PC-9 (cell line): ENCODE results near the gene ZDHHC14. TPM values are rescaled to one million over a fixed set of nuclear protein-coding genes. Genes with fewer than 3 reads are reported as not detected.

Source experiments
- BruUV-seq: library from RNA; stranded (reverse); fragments of 400-500 nt; replicated peaks from 2 replicates; lab custom pipeline; 2021; lab: Mats Ljungman, UMichigan
- CTCF ChIA-PET: fragments of 300-600 bp; sonication (Branson Sonifier 250); formaldehyde crosslinking; loops from one replicate; lab custom pipeline; 2022; ENCODE audit warnings: antibody characterized with exemption; lab: Charles Lee
- POLR2A ChIA-PET: fragments of 300-600 bp; sonication (Branson Sonifier 250); formaldehyde crosslinking; loops from one replicate; lab custom pipeline; 2022; ENCODE audit warnings: antibody characterized with exemption; ENCODE audit not compliant: unreplicated experiment; lab: Charles Lee
- DNase-seq, 2 experiments: peaks; one replicate each; pipeline versions ENCODE4 v3.0.0 to v3.0.0-alpha.2; 2015 to 2022; ENCODE audit warnings: mixed read lengths in 1 of 2
- H2AFZ ChIP-seq: fragments of 200-600 bp; sonication (generic); 2 replicates; pipeline ENCODE4 v1.8.1; 2017; ENCODE audit warnings: antibody characterized with exemption
- H3F3A ChIP-seq: fragments of 200-600 bp; sonication (generic); 2 replicates; pipeline ENCODE4 v1.8.1; 2017; ENCODE audit warnings: antibody characterized with exemption, mild to moderate bottlenecking, low read depth; ENCODE audit not compliant: insufficient read depth
- H3K27ac ChIP-seq: fragments of 200-600 bp; sonication (generic); 2 replicates; pipeline ENCODE4 v1.6.1; 2016; ENCODE audit warnings: mixed run types
- H3K27me3 ChIP-seq: fragments of 200-600 bp; sonication (generic); 2 replicates; pipeline ENCODE4 v1.6.1; 2016; ENCODE audit warnings: low read depth, mixed run types; ENCODE audit not compliant: insufficient read depth
- H3K36me3 ChIP-seq: fragments of 200-600 bp; sonication (generic); 2 replicates; pipeline ENCODE4 v1.6.1; 2016; ENCODE audit warnings: low read depth, mixed run types
- H3K4me1 ChIP-seq: fragments of 200-600 bp; sonication (generic); replicated peaks from 2 replicates; pipeline ENCODE4 v1.6.1; 2016; ENCODE audit warnings: mixed run types; ENCODE audit not compliant: insufficient read depth
- H3K4me2 ChIP-seq: fragments of 200-600 bp; sonication (generic); 2 replicates; pipeline ENCODE4 v1.6.1; 2017; ENCODE audit warnings: mixed run types
- H3K4me3 ChIP-seq: fragments of 200-600 bp; sonication (generic); 2 replicates; pipeline ENCODE4 v1.6.1; 2016; ENCODE audit warnings: mixed run types
- H3K79me2 ChIP-seq: fragments of 200-600 bp; sonication (generic); 2 replicates; pipeline ENCODE4 v1.6.1; 2017; ENCODE audit warnings: low read depth, mixed run types
- H3K9me2 ChIP-seq: fragments of 200-600 bp; sonication (generic); 2 replicates; pipeline ENCODE4 v1.8.1; 2017; ENCODE audit warnings: mild to moderate bottlenecking; ENCODE audit not compliant: insufficient read depth
- H3K9me3 ChIP-seq: fragments of 200-600 bp; sonication (generic); 2 replicates; pipeline ENCODE4 v1.8.1; 2016; ENCODE audit warnings: low read depth; ENCODE audit not compliant: insufficient read depth
- H4K20me1 ChIP-seq: fragments of 200-600 bp; sonication (generic); 2 replicates; pipeline ENCODE4 v1.8.1; 2017; ENCODE audit not compliant: insufficient read depth
- EZH2 ChIP-seq: fragments of 200-600 bp; sonication (generic); IDR thresholded peaks from 2 replicates; pipeline ENCODE4 v1.8.0; 2017; ENCODE audit warnings: antibody characterized with exemption, low read depth
- intact Hi-C: fragments of 100-400 bp; cut with micrococcal nuclease; formaldehyde crosslinking; loops from one replicate; pipeline ENCODE4 v1.10.0; 2022; ENCODE audit not compliant: unreplicated experiment
- total RNA-seq: library from RNA; stranded (reverse); gene quantifications from 2 replicates; pipeline ENCODE4 v1.2.3, GENCODE V29; 2021
- TF ChIP-seq, protein P1 (sequence below): fragments of 200-600 bp; sonication (generic); conservative IDR thresholded peaks from 2 replicates; pipeline ENCODE4 v1.6.1; 2017; ENCODE audit warnings: mixed run types, antibody characterized with exemption, mild to moderate bottlenecking, moderate library complexity

Gene ZDHHC14
- total RNA-seq, 1 experiment from 2014 or later, result 5.6 TPM

GRCh38 chr6:157638779-157639178, 257.8 kb downstream of the ZDHHC14 start:
- BruUV-seq, result no TSS peak
- no peak for DNase-seq
- ChIA-PET CTCF (no interaction called here), POLR2A (no interaction called here)
- H3K27ac ChIP-seq, result no peak overlapping the region
- no peaks in the 10 kb centered on the region for H3K27me3 ChIP-seq
- no peaks in the 10 kb centered on the region for H3K4me1 ChIP-seq
- H3K36me3 ChIP-seq, result no peaks in the 10 kb centered on the region
- no peaks in the 10 kb centered on the region for H3F3A ChIP-seq
- no peaks in the 10 kb centered on the region for H3K9me2 ChIP-seq
- H3K4me3 ChIP-seq, result no peak overlapping the region
- intact Hi-C loops, result no loop called here
- no peak overlapping the region for H2AFZ ChIP-seq
- H3K4me2 ChIP-seq, result no peak overlapping the region
- no peaks in the 10 kb centered on the region for H4K20me1 ChIP-seq
- no peaks in the 10 kb centered on the region for H3K79me2 ChIP-seq
- no peaks in the 10 kb centered on the region for H3K9me3 ChIP-seq
- TF ChIP-seq EZH2, result no peak
- TF ChIP-seq, protein P1, sequence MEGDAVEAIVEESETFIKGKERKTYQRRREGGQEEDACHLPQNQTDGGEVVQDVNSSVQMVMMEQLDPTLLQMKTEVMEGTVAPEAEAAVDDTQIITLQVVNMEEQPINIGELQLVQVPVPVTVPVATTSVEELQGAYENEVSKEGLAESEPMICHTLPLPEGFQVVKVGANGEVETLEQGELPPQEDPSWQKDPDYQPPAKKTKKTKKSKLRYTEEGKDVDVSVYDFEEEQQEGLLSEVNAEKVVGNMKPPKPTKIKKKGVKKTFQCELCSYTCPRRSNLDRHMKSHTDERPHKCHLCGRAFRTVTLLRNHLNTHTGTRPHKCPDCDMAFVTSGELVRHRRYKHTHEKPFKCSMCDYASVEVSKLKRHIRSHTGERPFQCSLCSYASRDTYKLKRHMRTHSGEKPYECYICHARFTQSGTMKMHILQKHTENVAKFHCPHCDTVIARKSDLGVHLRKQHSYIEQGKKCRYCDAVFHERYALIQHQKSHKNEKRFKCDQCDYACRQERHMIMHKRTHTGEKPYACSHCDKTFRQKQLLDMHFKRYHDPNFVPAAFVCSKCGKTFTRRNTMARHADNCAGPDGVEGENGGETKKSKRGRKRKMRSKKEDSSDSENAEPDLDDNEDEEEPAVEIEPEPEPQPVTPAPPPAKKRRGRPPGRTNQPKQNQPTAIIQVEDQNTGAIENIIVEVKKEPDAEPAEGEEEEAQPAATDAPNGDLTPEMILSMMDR, result no peak

GRCh38 chr6:157640746-157641451, 259.9 kb downstream of the ZDHHC14 start:
- DNase-seq, result no peak
- Histone ChIP-seq H3K4me2 (no peak overlapping the region), H3K27me3 (no peaks in the 10 kb centered on the region), H3K9me2 (no peaks in the 10 kb centered on the region), H3K36me3 (no peaks in the 10 kb centered on the region), H3K27ac (no peak overlapping the region), H3F3A (no peaks in the 10 kb centered on the region), H3K4me3 (no peak overlapping the region), H4K20me1 (no peaks in the 10 kb centered on the region), H3K79me2 (no peaks in the 10 kb centered on the region), H2AFZ (no peak overlapping the region), H3K9me3 (no peaks in the 10 kb centered on the region), H3K4me1 (no peaks in the 10 kb centered on the region)
- no peak for TF ChIP-seq EZH2
- TF ChIP-seq, protein P1, result no peak
- intact Hi-C loops, result no loop called here
- POLR2A ChIA-PET, result no interaction called here
- no TSS peak for BruUV-seq
- CTCF ChIA-PET, result no interaction called here

- Histone ChIP-seq H3K9me3 (no peaks in the 10 kb centered on the region), H3K4me2 (no peak overlapping the region), H3F3A (no peaks in the 10 kb centered on the region), H3K27ac (no peak overlapping the region), H3K4me1 (no peaks in the 10 kb centered on the region), H3K4me3 (no peak overlapping the region), H2AFZ (no peak overlapping the region), H4K20me1 (no peaks in the 10 kb centered on the region), H3K79me2 (no peaks in the 10 kb centered on the region), H3K9me2 (no peaks in the 10 kb centered on the region), H3K27me3 (no peaks in the 10 kb centered on the region), H3K36me3 (no peaks in the 10 kb centered on the region)
- ChIA-PET CTCF (no interaction called here), POLR2A (no interaction called here)
- intact Hi-C loops, result no loop called here
- TF ChIP-seq, protein P1, result no peak
- TF ChIP-seq EZH2, result no peak
- DNase-seq, result no peak
- no TSS peak for BruUV-seq
These were observed 260.8 kb downstream of the ZDHHC14 start for GRCh38 chr6:157641837-157642236.
